GM18498 (cell line): Measurements from ENCODE around the gene WDR26.
A peak's percentile ranks its signal among the peaks of the same experiment; 100 is the strongest.
"Not testable (repeated sequence)": the region's sequence is repeated elsewhere in the genome, so short reads cannot be mapped to it uniquely, and the experiment has no call there.

Experiments used
- ATAC-seq: cut with Tn5 transposase; IDR thresholded peaks from one replicate; pipeline ENCODE4 v1.9.1; 2021; ENCODE audit warnings: mild to moderate bottlenecking, moderate library complexity; ENCODE audit not compliant: unreplicated experiment

The WDR26 gene

DNA sequence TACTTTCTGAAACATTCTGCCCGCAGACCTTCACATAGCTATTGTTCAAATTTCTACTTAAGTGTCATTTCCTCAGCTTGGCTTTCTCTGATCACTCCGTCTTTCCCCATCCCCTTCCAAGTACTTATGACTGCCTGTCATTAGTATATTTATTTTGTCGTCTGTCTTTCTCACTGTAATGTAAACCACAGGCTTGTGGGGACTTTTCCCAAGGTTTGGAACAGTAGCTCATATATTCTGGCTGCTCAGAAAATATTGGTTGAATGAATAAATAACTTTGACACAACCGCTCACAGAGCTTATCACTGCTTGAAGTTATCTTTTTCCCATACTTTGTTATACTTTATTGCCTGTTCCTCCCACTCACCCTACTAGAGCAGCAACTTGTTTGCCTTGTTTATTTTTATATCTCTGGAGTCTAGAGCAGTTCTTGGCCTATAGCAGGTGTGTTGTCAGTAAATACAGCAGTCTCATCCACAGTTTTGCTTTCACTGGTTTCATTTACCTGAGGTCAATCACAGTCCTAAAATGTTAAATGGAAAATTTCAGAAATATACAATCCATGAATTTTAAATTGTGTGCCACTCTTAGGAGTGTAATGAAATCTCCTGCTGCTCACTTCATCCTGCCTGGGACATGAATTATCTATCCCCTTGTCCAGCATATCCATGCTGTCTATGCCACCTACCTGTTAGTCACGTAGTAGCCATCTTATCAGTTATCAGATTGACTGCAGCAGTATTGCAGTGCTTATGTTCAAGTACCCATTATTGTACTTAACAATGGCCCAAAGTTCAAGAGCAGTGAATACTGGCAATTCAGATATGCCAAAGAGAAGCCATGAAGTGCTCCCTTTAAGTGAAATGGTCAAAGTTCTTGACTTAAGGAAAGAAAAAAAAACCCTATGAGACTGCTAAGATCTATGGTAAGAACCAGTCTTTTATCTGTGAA, 80.3 kb downstream of the WDR26 start:
- no peak for ATAC-seq

DNA sequence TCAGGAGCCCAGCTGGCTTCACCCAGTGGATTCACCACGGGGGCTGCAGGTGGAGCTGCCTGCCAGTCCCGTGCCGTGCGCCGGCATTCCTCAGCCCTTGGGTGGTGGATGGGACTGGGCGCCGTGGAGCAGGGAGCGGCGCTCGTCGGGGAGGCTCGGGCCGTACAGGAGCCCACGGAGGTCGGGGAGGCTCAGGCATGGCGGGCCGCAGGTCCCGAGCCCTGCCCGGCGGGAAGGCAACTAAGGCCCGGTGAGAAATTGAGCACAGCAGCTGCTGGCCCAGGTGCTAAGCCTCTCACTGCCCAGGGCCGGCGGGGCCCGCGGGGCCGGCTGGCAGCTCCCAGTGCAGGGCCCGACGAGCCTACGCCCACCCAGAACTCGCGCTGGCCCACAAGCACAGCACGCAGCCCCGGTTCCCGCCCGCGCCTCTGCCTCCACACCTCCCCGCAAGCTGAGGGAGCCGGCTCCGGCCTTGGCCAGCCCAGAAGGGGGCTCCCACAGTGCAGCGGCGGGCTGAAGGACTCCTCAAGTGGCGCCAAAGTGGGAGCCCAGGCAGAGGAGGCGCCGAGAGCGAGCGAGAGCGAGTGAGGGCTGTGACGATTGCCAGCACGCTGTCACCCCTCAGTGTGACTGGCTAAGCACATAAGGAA, 82.0 kb downstream of the WDR26 start:
- not testable (repeated sequence) for ATAC-seq

- ATAC-seq, result not testable (repeated sequence)
Measured at GRCh38 chr1:224349716-224350115, 84.9 kb downstream of the WDR26 start.

- ATAC-seq, result no peak
Measured at GRCh38 chr1:224348137-224348536, 86.5 kb downstream of the WDR26 start.

DNA sequence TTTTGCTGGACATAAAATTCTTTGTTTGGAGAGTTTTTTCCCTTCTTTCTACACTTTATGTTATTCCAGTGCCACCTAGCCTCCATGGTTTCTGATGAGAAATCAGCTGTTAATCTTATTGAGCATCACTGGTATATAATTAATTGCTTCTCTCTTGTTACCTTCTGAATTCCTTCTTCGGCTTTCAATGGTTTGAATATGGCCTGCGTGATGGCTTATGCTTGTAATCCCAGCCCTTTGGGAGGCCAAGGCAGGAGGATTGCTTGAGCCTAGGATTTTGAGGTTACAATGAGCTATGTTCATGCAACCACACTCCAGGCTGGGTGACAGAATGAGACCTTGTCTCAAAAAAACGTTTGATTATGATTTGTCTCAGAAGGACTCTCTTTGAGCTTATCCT, 90.9 kb downstream of the WDR26 start:
- no peak for ATAC-seq

- ATAC-seq, result peak; percentile 78
Measured at GRCh38 chr1:224340453-224341384, 93.9 kb downstream of the WDR26 start.

DNA sequence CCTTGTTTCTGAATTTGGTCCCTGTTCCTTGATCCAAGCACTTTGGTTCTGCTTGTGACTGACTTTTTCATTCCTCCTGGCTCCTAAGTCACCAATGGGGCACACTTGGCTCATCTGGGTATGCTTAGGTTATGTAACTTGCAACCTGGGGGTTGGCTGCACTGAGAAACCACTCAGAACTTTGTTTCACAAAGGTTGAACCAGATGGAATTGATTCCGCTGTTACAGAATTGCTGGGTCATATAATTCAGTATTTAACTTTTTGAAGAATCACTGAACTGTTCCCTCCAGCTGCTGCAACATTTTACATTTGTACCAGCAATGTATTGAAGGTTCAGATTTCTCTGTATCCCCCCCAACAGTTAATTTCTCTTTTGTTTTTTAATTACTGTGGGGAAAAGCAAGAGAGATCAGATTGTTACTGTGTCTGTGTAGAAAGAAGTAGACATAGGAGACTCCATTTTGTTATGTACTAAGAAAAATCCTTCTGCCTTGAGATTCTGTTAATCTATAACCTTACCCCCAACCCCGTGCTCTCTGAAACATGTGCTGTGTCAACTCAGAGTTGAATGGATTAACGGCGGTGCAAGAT, 95.1 kb downstream of the WDR26 start:
- ATAC-seq, result no peak

- no peak for ATAC-seq
Measured at GRCh38 chr1:224338150-224338838, 96.3 kb downstream of the WDR26 start.
